ENCODE results near the gene ZSCAN9.

GRCh38 chr6:28264834-28265401 is 39.8 kb downstream of the ZSCAN9 start:
- no peak for TF ChIP-seq CTCF (IDR thresholded peaks at IDR 0.05; ENCODE audit: low read depth, low read length, poor library complexity, severe bottlenecking)
- TF ChIP-seq EZH2phosphoT487 (IDR thresholded peaks at IDR 0.05; ENCODE audit: borderline replicate concordance, low read length): no peak
